GM12891 (cell line): ENCODE measurements around the gene CMTM7.
A peak's percentile ranks its signal among the peaks of the same experiment; 100 is the strongest.

ENCODE experiments used
- DNase-seq: peaks from one replicate; pipeline ENCODE4 v3.0.0; 2011; ENCODE audit warnings: low spot score; ENCODE audit not compliant: insufficient read length
- FAIRE-seq: peaks from 2 replicates; lab custom pipeline; 2011; peaks lifted over from hg19 to GRCh38; lab: Jason Lieb, UNC
- PAX5 ChIP-seq: IDR thresholded peaks from 2 replicates; pipeline ENCODE4 v1.6.1; 2011; ENCODE audit warnings: low read length, moderate library complexity, mild to moderate bottlenecking; ENCODE audit not compliant: insufficient read depth, severe bottlenecking
- POLR2A ChIP-seq: IDR thresholded peaks from 2 replicates; pipeline ENCODE4 v1.6.1; 2011; ENCODE audit warnings: low read depth, low read length, control low read depth
- POLR2AphosphoS5 ChIP-seq: IDR thresholded peaks from 2 replicates; pipeline ENCODE4 v1.6.1; 2011; ENCODE audit warnings: low read depth, low read length, control low read depth
- POU2F2 ChIP-seq: IDR thresholded peaks from 2 replicates; pipeline ENCODE4 v1.6.1; 2011; ENCODE audit warnings: low read depth, mild to moderate bottlenecking, control low read depth, low read length, moderate library complexity
- SPI1 ChIP-seq: IDR thresholded peaks from 2 replicates; pipeline ENCODE4 v1.6.1; 2011; ENCODE audit warnings: low read depth, low read length, control low read depth
- TAF1 ChIP-seq: IDR thresholded peaks from 2 replicates; pipeline ENCODE4 v1.6.1; 2011; ENCODE audit warnings: low read depth, low read length, control low read depth

The CMTM7 gene

DNA sequence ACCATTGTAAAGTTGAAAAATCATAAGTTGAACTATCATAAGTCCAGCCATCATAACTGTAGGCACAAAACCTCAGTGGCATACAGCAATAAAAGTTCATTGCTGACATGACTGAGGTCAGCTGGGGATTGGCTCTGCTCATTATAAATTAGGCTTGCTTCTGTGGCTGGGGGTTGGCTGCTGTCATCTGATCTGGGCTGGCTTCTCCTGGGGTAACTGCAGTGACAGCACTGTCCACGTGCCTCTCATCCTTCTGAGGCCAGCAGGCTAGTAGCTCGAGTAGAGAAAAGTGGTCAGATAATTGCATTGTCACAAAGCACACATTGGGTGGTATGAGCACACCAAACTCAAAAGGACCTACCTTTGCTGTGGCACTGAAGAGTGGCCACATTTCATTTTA lies 31.3 kb downstream of the CMTM7 start:
- FAIRE-seq, result peak; percentile 70
- DNase-seq, result no peak
- TF ChIP-seq SPI1 (no peak), POU2F2 (no peak), POLR2AphosphoS5 (no peak), PAX5 (no peak), POLR2A (no peak), TAF1 (no peak)

DNA sequence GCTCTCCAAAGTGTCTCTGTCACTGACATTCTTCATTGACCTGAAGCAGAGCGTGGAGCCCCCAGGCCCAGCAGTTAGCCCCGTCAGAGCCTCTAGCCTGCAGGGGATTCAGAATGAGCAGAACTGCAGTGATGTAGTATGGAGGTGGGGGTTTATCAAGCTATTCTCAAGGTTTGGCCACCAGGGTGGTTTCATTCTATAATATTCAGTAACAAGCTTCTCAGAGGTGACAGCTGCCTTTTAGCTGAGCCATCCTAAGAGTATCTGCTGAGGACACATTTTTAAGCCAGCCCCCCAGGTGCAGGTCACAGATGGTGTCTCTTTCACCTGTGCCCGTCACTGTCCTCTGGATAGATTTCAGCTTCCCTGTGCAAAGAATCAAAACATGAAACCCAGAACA lies 31.9 kb downstream of the CMTM7 start:
- FAIRE-seq (no peak), DNase-seq (no peak)
- no peak for TF ChIP-seq POU2F2
- no peak for TF ChIP-seq POLR2A
- no peak for TF ChIP-seq PAX5
- TF ChIP-seq TAF1, result no peak
- no peak for TF ChIP-seq SPI1
- no peak for TF ChIP-seq POLR2AphosphoS5

DNA sequence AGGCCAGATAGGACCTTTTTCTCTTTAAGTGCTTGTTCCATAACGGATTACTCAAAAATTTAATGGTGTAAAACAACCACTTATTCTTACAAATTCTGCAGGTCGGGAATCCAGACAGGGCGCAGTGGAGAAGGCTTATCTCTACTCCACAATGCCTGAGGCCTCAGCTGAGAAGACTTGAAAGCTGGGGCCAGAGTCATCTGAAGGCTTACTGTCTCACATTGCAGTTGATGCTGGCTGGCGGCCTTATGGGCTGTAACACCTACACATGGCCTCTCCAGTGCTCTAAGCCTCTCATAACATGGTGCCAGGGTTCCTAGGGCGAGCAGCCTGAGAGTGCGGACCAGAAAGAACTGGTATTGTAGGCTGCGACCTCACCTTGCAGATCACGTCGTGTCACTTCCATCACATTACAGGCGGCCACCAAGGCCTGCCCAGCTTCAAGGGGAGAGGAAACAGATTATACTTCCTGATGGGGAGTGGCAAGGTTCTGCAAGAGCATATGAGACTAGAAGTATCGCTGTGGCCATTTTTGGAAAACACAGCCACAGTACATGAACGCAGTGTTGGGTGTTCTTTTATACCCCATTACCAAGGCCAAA lies 32.4 kb downstream of the CMTM7 start:
- DNase-seq (no peak), FAIRE-seq (peak; percentile 35)
- TF ChIP-seq PAX5 (no peak), POLR2A (no peak), POU2F2 (no peak), POLR2AphosphoS5 (no peak), TAF1 (no peak), SPI1 (no peak)

DNA sequence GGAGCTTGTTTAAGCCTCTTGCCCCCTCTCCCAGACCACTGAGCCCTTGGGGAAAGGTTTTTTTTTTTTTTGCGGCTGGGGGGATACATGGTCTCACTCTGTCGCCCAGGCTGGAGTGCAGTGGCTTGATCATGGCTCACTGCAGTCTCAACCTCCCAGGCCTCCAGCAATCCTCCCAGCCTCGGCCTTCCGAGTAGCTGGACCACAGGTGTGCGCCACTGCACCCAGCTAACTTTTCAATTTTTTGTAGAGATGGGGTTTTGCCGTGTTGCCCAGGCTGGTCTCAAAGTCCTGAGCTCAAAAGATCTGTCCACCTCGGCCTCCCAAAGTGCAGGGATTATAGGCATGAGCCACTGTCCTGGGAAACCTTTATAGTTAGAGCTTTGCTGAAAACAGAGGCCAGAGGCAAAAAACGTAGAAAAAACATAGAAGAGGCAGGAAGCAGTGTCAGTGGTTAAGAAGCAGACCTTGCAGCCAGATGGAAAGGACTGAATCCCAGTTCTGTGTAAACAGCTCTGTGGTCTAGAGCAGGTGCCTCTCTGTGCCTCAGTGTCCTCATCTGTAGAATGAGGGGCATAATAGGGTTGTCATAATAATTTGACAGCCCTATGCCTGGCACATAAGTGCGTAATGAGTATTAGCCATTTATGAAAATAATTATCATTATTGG lies 33.1 kb downstream of the CMTM7 start:
- FAIRE-seq (no peak), DNase-seq (no peak)
- no peak for TF ChIP-seq POLR2AphosphoS5
- no peak for TF ChIP-seq SPI1
- TF ChIP-seq TAF1, result no peak
- no peak for TF ChIP-seq PAX5
- TF ChIP-seq POU2F2, result no peak
- TF ChIP-seq POLR2A, result no peak

- FAIRE-seq (peak; percentile 94), DNase-seq (no peak)
- TF ChIP-seq POLR2AphosphoS5 (no peak), POLR2A (no peak), TAF1 (no peak), PAX5 (peak; percentile 54), POU2F2 (peak; percentile 16; the same call in 1 of the 2 replicates), SPI1 (no peak)
These were observed 36.7 kb downstream of the CMTM7 start for GRCh38 chr3:32428092-32429068.

GRCh38 chr3:32430900-32431299 lies 39.2 kb downstream of the CMTM7 start:
- FAIRE-seq, result no peak
- TF ChIP-seq POU2F2, result no peak
- TF ChIP-seq POLR2A, result no peak
- no peak for TF ChIP-seq PAX5
- TF ChIP-seq SPI1, result no peak
- TF ChIP-seq TAF1, result no peak
- TF ChIP-seq POLR2AphosphoS5, result no peak
- DNase-seq, result no peak

DNA sequence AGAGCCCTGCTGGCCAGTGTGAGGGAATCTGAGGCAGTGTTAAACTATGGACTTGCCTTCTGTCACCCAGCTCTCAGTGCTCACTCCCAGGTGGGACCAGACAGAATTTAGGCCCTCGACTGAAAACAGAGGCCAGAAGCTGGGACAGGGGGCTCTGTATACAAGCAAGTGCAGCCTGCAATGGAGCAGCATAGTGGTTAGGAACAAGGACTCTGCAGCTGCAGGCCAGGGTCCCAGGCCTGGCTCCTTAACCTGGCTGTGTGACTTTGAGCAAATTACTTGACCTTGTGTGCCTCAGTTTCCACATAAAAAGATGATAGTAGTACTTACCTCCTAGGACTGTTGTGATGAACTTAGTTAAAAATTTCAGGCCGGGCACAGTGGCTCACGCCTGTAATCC lies 39.8 kb downstream of the CMTM7 start:
- FAIRE-seq, result no peak
- TF ChIP-seq POU2F2 (no peak), POLR2A (no peak), SPI1 (no peak), POLR2AphosphoS5 (no peak), PAX5 (no peak), TAF1 (no peak)
- DNase-seq, result no peak

GRCh38 chr3:32432045-32432710 lies 40.5 kb downstream of the CMTM7 start:
- FAIRE-seq (peak; percentile 16), DNase-seq (no peak)
- no peak for TF ChIP-seq SPI1
- TF ChIP-seq TAF1, result no peak
- no peak for TF ChIP-seq POLR2A
- no peak for TF ChIP-seq POLR2AphosphoS5
- TF ChIP-seq PAX5, result no peak
- no peak for TF ChIP-seq POU2F2
